HuH-7 (cell line): ENCODE data around the gene HLA-DRA.
A peak's percentile ranks its signal among the peaks of the same experiment; 100 is the strongest.
"Not testable (repeated sequence)": the region's sequence is repeated elsewhere in the genome, so short reads cannot be mapped to it uniquely, and the experiment has no call there.

Experiments used
- DNase-seq: peaks from one replicate; pipeline ENCODE4 v3.0.0; 2011; ENCODE audit warnings: low spot score

Gene HLA-DRA

GRCh38 chr6:32431142-32431541 is 8.5 kb upstream of the HLA-DRA start:
- DNase-seq, result no peak

GRCh38 chr6:32432050-32432450 is 7.6 kb upstream of the HLA-DRA start:
- DNase-seq, result no peak

- DNase-seq, result not testable (repeated sequence)
Measured at GRCh38 chr6:32433950-32434349, 5.7 kb upstream of the HLA-DRA start.

- no peak for DNase-seq
Measured at GRCh38 chr6:32436186-32436585, 3.5 kb upstream of the HLA-DRA start.

- DNase-seq, result no peak
Measured at GRCh38 chr6:32436995-32437836, 2.5 kb upstream of the HLA-DRA start.

GRCh38 chr6:32439139-32439538 is 548 bp upstream of the HLA-DRA start:
- no peak for DNase-seq

- DNase-seq, result no peak
Measured at GRCh38 chr6:32442243-32442667, 2.6 kb downstream of the HLA-DRA start.

GRCh38 chr6:32442977-32443552 is 3.4 kb downstream of the HLA-DRA start:
- no peak for DNase-seq

- DNase-seq, result no peak
Measured at GRCh38 chr6:32444433-32444832, 4.7 kb downstream of the HLA-DRA start.

- DNase-seq, result no peak
Measured at GRCh38 chr6:32445321-32445854, 5.7 kb downstream of the HLA-DRA start.

GRCh38 chr6:32447932-32448331 is 8.2 kb downstream of the HLA-DRA start:
- DNase-seq, result no peak

- no peak for DNase-seq
Measured at GRCh38 chr6:32449088-32449736, 9.5 kb downstream of the HLA-DRA start.

- no peak for DNase-seq
Measured at GRCh38 chr6:32457054-32457453, 17.4 kb downstream of the HLA-DRA start.

GRCh38 chr6:32459781-32460424 is 20.2 kb downstream of the HLA-DRA start:
- DNase-seq, result no peak

- DNase-seq, result no peak
Measured at GRCh38 chr6:32460528-32460927, 20.8 kb downstream of the HLA-DRA start.

- no peak for DNase-seq
Measured at GRCh38 chr6:32461493-32461892, 21.8 kb downstream of the HLA-DRA start.

GRCh38 chr6:32462609-32463008 is 22.9 kb downstream of the HLA-DRA start:
- DNase-seq, result no peak

- not testable (repeated sequence) for DNase-seq
Measured at GRCh38 chr6:32467743-32468503, 28.2 kb downstream of the HLA-DRA start.

- DNase-seq, result no peak
Measured at GRCh38 chr6:32472781-32473375, 33.2 kb downstream of the HLA-DRA start.

GRCh38 chr6:32473376-32474348 is 34.0 kb downstream of the HLA-DRA start:
- peak; percentile 15 for DNase-seq
